HG03571 (cell line): ENCODE measurements around the gene EML4.

Experiments
- ATAC-seq: cut with Tn5 transposase; IDR thresholded peaks from one replicate; pipeline ENCODE4 v1.9.1; 2021; ENCODE audit not compliant: unreplicated experiment

The EML4 gene

GRCh38 chr2:42218712-42219111 lies 49.6 kb downstream of the EML4 start:
- no peak for ATAC-seq

- no peak for ATAC-seq
Measured at GRCh38 chr2:42219160-42219559, 50.0 kb downstream of the EML4 start.

- ATAC-seq, result no peak
Measured at GRCh38 chr2:42220566-42220965, 51.4 kb downstream of the EML4 start.

- ATAC-seq, result no peak
Measured at GRCh38 chr2:42223067-42223854, 54.1 kb downstream of the EML4 start.

GRCh38 chr2:42223855-42224268 lies 54.7 kb downstream of the EML4 start:
- no peak for ATAC-seq

- no peak for ATAC-seq
Measured at GRCh38 chr2:42224422-42225067, 55.4 kb downstream of the EML4 start.

- no peak for ATAC-seq
Measured at GRCh38 chr2:42225573-42225972, 56.4 kb downstream of the EML4 start.

GRCh38 chr2:42227491-42227890 lies 58.3 kb downstream of the EML4 start:
- no peak for ATAC-seq

- no peak for ATAC-seq
Measured at GRCh38 chr2:42228101-42228500, 58.9 kb downstream of the EML4 start.

GRCh38 chr2:42229949-42230348 lies 60.8 kb downstream of the EML4 start:
- ATAC-seq, result no peak

- ATAC-seq, result no peak
Measured at GRCh38 chr2:42230891-42231290, 61.7 kb downstream of the EML4 start.

GRCh38 chr2:42232024-42232423 lies 62.9 kb downstream of the EML4 start:
- ATAC-seq, result no peak

- no peak for ATAC-seq
Measured at GRCh38 chr2:42233976-42234441, 64.9 kb downstream of the EML4 start.

- no peak for ATAC-seq
Measured at GRCh38 chr2:42236911-42237310, 67.8 kb downstream of the EML4 start.

- ATAC-seq, result no peak
Measured at GRCh38 chr2:42238644-42239288, 69.6 kb downstream of the EML4 start.

- no peak for ATAC-seq
Measured at GRCh38 chr2:42239289-42239661, 70.1 kb downstream of the EML4 start.

GRCh38 chr2:42239811-42240210 lies 70.7 kb downstream of the EML4 start:
- no peak for ATAC-seq

- ATAC-seq, result no peak
Measured at GRCh38 chr2:42241517-42241916, 72.4 kb downstream of the EML4 start.

- ATAC-seq, result no peak
Measured at GRCh38 chr2:42243297-42243696, 74.1 kb downstream of the EML4 start.

- ATAC-seq, result no peak
Measured at GRCh38 chr2:42244520-42244919, 75.4 kb downstream of the EML4 start.

GRCh38 chr2:42245396-42245795 lies 76.2 kb downstream of the EML4 start:
- no peak for ATAC-seq

- no peak for ATAC-seq
Measured at GRCh38 chr2:42246562-42246961, 77.4 kb downstream of the EML4 start.
